GM23338 (cell line): ENCODE results near the gene RPL37A.

Source experiments
- EZH2 ChIP-seq: fragments of 200-600 bp; sonication (generic); IDR thresholded peaks from one replicate; pipeline ENCODE4 v1.8.0; 2017; ENCODE audit warnings: antibody characterized with exemption, mild to moderate bottlenecking, low read depth; ENCODE audit not compliant: unreplicated experiment
- EZH2phosphoT487 ChIP-seq: fragments of 200-600 bp; sonication (generic); IDR thresholded peaks from one replicate; pipeline ENCODE4 v1.8.1; 2018; ENCODE audit warnings: antibody characterized with exemption; ENCODE audit not compliant: unreplicated experiment
- POLR2AphosphoS5 ChIP-seq: IDR thresholded peaks from 2 replicates; pipeline ENCODE4 v1.6.1; 2016; ENCODE audit warnings: antibody characterized with exemption, low read depth
- TF ChIP-seq, protein P1 (sequence below), 2 experiments: fragments of 200-600 bp in 1 of 2; sonication (generic) in 1 of 2; conservative IDR thresholded peaks; 2 replicates each; pipeline versions ENCODE4 v1.5.1 to v1.6.1; 2016 to 2017; ENCODE audit warnings: antibody characterized with exemption in 2 of 2, low read depth in 2 of 2, mild to moderate bottlenecking in 2 of 2, moderate library complexity in 1 of 2
- TF ChIP-seq, protein P2 (sequence below): IDR thresholded peaks from one replicate; pipeline ENCODE4 v1.6.1; 2018; ENCODE audit warnings: antibody characterized with exemption; ENCODE audit not compliant: unreplicated experiment

DNA sequence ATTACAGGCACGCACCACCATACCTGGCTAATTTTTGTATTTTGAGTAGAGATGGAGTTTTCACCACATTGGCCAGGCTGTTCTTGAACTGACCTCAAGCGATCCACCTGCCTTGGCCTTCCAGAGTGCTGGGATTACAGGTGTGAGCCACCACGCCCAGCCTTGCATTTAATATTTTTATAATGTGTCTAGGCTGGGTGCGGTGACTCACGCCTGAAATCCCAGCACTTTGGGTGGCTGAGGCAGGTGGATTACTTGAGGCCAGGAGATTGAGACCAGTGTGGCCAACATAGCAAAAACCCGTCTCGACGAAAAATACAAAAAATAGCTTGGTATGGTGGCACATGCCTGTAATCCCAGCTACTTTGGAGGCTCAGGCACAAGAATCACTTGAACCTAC, 3.2 kb downstream of the RPL37A start:
- TF ChIP-seq, protein P1, sequence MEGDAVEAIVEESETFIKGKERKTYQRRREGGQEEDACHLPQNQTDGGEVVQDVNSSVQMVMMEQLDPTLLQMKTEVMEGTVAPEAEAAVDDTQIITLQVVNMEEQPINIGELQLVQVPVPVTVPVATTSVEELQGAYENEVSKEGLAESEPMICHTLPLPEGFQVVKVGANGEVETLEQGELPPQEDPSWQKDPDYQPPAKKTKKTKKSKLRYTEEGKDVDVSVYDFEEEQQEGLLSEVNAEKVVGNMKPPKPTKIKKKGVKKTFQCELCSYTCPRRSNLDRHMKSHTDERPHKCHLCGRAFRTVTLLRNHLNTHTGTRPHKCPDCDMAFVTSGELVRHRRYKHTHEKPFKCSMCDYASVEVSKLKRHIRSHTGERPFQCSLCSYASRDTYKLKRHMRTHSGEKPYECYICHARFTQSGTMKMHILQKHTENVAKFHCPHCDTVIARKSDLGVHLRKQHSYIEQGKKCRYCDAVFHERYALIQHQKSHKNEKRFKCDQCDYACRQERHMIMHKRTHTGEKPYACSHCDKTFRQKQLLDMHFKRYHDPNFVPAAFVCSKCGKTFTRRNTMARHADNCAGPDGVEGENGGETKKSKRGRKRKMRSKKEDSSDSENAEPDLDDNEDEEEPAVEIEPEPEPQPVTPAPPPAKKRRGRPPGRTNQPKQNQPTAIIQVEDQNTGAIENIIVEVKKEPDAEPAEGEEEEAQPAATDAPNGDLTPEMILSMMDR (conservative IDR thresholded peaks at IDR 0.05; ENCODE audit: low read depth in 2 of 2): no peak
- TF ChIP-seq, protein P2, sequence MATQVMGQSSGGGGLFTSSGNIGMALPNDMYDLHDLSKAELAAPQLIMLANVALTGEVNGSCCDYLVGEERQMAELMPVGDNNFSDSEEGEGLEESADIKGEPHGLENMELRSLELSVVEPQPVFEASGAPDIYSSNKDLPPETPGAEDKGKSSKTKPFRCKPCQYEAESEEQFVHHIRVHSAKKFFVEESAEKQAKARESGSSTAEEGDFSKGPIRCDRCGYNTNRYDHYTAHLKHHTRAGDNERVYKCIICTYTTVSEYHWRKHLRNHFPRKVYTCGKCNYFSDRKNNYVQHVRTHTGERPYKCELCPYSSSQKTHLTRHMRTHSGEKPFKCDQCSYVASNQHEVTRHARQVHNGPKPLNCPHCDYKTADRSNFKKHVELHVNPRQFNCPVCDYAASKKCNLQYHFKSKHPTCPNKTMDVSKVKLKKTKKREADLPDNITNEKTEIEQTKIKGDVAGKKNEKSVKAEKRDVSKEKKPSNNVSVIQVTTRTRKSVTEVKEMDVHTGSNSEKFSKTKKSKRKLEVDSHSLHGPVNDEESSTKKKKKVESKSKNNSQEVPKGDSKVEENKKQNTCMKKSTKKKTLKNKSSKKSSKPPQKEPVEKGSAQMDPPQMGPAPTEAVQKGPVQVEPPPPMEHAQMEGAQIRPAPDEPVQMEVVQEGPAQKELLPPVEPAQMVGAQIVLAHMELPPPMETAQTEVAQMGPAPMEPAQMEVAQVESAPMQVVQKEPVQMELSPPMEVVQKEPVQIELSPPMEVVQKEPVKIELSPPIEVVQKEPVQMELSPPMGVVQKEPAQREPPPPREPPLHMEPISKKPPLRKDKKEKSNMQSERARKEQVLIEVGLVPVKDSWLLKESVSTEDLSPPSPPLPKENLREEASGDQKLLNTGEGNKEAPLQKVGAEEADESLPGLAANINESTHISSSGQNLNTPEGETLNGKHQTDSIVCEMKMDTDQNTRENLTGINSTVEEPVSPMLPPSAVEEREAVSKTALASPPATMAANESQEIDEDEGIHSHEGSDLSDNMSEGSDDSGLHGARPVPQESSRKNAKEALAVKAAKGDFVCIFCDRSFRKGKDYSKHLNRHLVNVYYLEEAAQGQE: no peak
- TF ChIP-seq EZH2phosphoT487 (no peak), POLR2AphosphoS5 (peak; percentile 17; the same call in 1 of the 2 replicates), EZH2 (no peak)
